Stimulated activated CD8-positive, alpha-beta memory T cell treated with anti-CD3 and anti-CD28 coated beads, Interleukin-7, amount 100 ng/mL, for 1 hour (primary cell): ENCODE measurements around the gene RPLP1.
"Not testable (repeated sequence)": the region's sequence is repeated elsewhere in the genome, so short reads cannot be mapped to it uniquely, and the experiment has no call there.

ENCODE experiments used
- DNase-seq, 2 donors: peaks; one replicate each; pipeline ENCODE4 v3.0.0-alpha.2; 2020; ENCODE audit warnings: low read depth in 2 of 2

The RPLP1 gene

GRCh38 chr15:69439623-69440022 lies 13.0 kb upstream of the RPLP1 start:
- no peak for DNase-seq

GRCh38 chr15:69443032-69443611 lies 9.5 kb upstream of the RPLP1 start:
- no peak for DNase-seq

- DNase-seq, result no peak
Observed at GRCh38 chr15:69444686-69445085, 7.9 kb upstream of the RPLP1 start.

- no peak for DNase-seq
Observed at GRCh38 chr15:69446953-69447352, 5.7 kb upstream of the RPLP1 start.

- not testable (repeated sequence) for DNase-seq
Observed at GRCh38 chr15:69450221-69450620, 2.4 kb upstream of the RPLP1 start.

GRCh38 chr15:69450968-69451695 lies 1.5 kb upstream of the RPLP1 start:
- DNase-seq, result no peak

- DNase-seq, result no peak
Observed at GRCh38 chr15:69451951-69452691, 497 bp upstream of the RPLP1 start.

GRCh38 chr15:69454953-69455352 lies 2.3 kb downstream of the RPLP1 start:
- no peak for DNase-seq

- no peak for DNase-seq
Observed at GRCh38 chr15:69456208-69457166, 3.9 kb downstream of the RPLP1 start.

- no peak for DNase-seq
Observed at GRCh38 chr15:69457304-69458280, 5.0 kb downstream of the RPLP1 start.

- DNase-seq, result no peak
Observed at GRCh38 chr15:69459066-69459465, 6.4 kb downstream of the RPLP1 start.

GRCh38 chr15:69460481-69460880 lies 7.9 kb downstream of the RPLP1 start:
- no peak for DNase-seq

- DNase-seq, result no peak
Observed at GRCh38 chr15:69462030-69462492, 9.4 kb downstream of the RPLP1 start.

- DNase-seq, result peak; percentile 81 to 89
Observed at GRCh38 chr15:69462493-69463181, 10.0 kb downstream of the RPLP1 start.

- DNase-seq, result no peak
Observed at GRCh38 chr15:69463182-69463756, 10.7 kb downstream of the RPLP1 start.

GRCh38 chr15:69465253-69465652 lies 12.6 kb downstream of the RPLP1 start:
- DNase-seq, result no peak

- no peak for DNase-seq
Observed at GRCh38 chr15:69466733-69467132, 14.1 kb downstream of the RPLP1 start.

GRCh38 chr15:69467636-69468035 lies 15.0 kb downstream of the RPLP1 start:
- DNase-seq, result no peak
